ENCODE results near the gene RASEF. TPM values are rescaled to one million over a fixed set of nuclear protein-coding genes. Genes with fewer than 3 reads are reported as not detected.

Gene RASEF
- total RNA-seq, 1 donor from 2014 or later: 0.05 TPM

- no peaks in the 10 kb centered on the region for H3K36me3 ChIP-seq
- no peak for DNase-seq
- peaks cover 26% of the 10 kb centered on the region for H3K27me3 ChIP-seq (ENCODE audit: low read depth)
These were observed 87.8 kb downstream of the RASEF start for GRCh38 chr9:82975176-82975575.

GRCh38 chr9:82972446-82972845 is 90.5 kb downstream of the RASEF start:
- peaks cover 26% of the 10 kb centered on the region for H3K27me3 ChIP-seq (ENCODE audit: low read depth)
- intact Hi-C loops (cut with micrococcal nuclease): no loop called here
- no peaks in the 10 kb centered on the region for H3K36me3 ChIP-seq
- no peak for DNase-seq
- no peak overlapping the region for H3K27ac ChIP-seq (replicated peaks)
- no peak overlapping the region for H3K4me3 ChIP-seq
- H3K4me1 ChIP-seq: no peaks in the 10 kb centered on the region
- no peak for TF ChIP-seq CTCF (IDR thresholded peaks at IDR 0.05; ENCODE audit: borderline replicate concordance)
- H3K9me3 ChIP-seq (replicated peaks): peaks cover 8% of the 10 kb centered on the region

More at GRCh38 chr9:82975176-82975575, 87.8 kb downstream of the RASEF start:
- no peak overlapping the region for H3K4me3 ChIP-seq
- intact Hi-C loops (cut with micrococcal nuclease): no loop called here
- no peak overlapping the region for H3K27ac ChIP-seq (replicated peaks)
- H3K4me1 ChIP-seq: no peaks in the 10 kb centered on the region
- TF ChIP-seq CTCF (IDR thresholded peaks at IDR 0.05; ENCODE audit: borderline replicate concordance): no peak
- peaks cover 8% of the 10 kb centered on the region for H3K9me3 ChIP-seq (replicated peaks)

DNA sequence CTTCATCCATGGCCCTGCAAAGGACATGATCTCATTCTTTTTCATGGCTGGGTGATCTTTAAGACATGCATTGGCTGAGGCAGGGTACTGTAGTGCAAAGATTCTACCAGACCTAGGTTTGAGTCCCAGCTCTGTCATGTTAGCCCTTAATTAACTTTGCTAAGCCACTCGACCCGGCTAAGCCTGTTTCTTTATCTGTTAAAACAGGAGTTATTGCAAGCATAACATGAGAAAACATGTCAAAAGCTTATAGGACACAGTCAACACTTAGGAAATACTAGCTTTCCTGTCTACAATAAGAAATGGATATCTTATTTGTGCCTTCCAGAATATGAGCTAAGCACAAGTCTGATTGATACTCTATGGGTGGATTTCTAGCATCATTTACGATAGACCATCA is 92.6 kb downstream of the RASEF start:
- no peaks in the 10 kb centered on the region for H3K36me3 ChIP-seq
- H3K4me3 ChIP-seq: no peak overlapping the region
- peaks cover 8% of the 10 kb centered on the region for H3K9me3 ChIP-seq (replicated peaks)
- peaks cover 20% of the 10 kb centered on the region for H3K27me3 ChIP-seq (ENCODE audit: low read depth)
- no peak overlapping the region for H3K27ac ChIP-seq (replicated peaks)
- no peak for TF ChIP-seq CTCF (IDR thresholded peaks at IDR 0.05; ENCODE audit: borderline replicate concordance)
- intact Hi-C loops (cut with micrococcal nuclease): no loop called here
- H3K4me1 ChIP-seq: no peaks in the 10 kb centered on the region
- no peak for DNase-seq

DNA sequence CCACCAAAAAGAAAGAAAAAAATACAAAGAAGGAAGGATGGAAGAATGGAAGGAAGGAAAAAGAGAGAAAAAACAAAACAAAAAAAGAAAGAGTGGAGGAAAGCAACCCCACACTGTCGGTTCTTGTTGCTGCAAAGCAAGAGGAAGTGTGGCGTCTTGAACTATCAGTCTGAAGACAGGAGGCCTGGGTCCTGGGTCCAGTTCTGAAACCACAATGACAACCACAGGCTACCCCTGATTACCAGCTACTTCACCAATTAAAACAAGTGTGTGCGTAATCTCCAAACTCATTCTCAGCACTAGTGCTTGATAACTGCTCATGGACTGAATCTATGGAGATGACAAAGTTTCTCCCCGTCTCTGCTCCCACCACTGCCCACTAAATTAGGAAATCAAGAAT is 93.7 kb downstream of the RASEF start:
- no peaks in the 10 kb centered on the region for H3K4me1 ChIP-seq
- H3K9me3 ChIP-seq (replicated peaks): peaks cover 8% of the 10 kb centered on the region
- H3K36me3 ChIP-seq: no peaks in the 10 kb centered on the region
- H3K27me3 ChIP-seq (ENCODE audit: low read depth): peaks cover 18% of the 10 kb centered on the region
- intact Hi-C loops (cut with micrococcal nuclease): no loop called here
- no peak for DNase-seq
- H3K4me3 ChIP-seq: no peak overlapping the region
- TF ChIP-seq CTCF (IDR thresholded peaks at IDR 0.05; ENCODE audit: borderline replicate concordance): no peak
- H3K27ac ChIP-seq (replicated peaks): no peak overlapping the region

- no peak for DNase-seq
- Histone ChIP-seq H3K4me1 (no peaks in the 10 kb centered on the region), H3K27ac (replicated peaks) (no peak overlapping the region), H3K9me3 (replicated peaks) (peaks cover 8% of the 10 kb centered on the region), H3K27me3 (ENCODE audit: low read depth) (peaks cover 15% of the 10 kb centered on the region), H3K36me3 (no peaks in the 10 kb centered on the region), H3K4me3 (no peak overlapping the region)
- intact Hi-C loops (cut with micrococcal nuclease): no loop called here
- TF ChIP-seq CTCF (IDR thresholded peaks at IDR 0.05; ENCODE audit: borderline replicate concordance): no peak
These were observed 94.1 kb downstream of the RASEF start for GRCh38 chr9:82968816-82969215.

GRCh38 chr9:82968388-82968787 is 94.6 kb downstream of the RASEF start:
- H3K27ac ChIP-seq (replicated peaks): no peak overlapping the region
- no peak for DNase-seq
- H3K36me3 ChIP-seq: no peaks in the 10 kb centered on the region
- H3K27me3 ChIP-seq (ENCODE audit: low read depth): peaks cover 15% of the 10 kb centered on the region
- H3K4me3 ChIP-seq: no peak overlapping the region
- no peak for TF ChIP-seq CTCF (IDR thresholded peaks at IDR 0.05; ENCODE audit: borderline replicate concordance)
- no peaks in the 10 kb centered on the region for H3K4me1 ChIP-seq
- intact Hi-C loops (cut with micrococcal nuclease): no loop called here
- peaks cover 8% of the 10 kb centered on the region for H3K9me3 ChIP-seq (replicated peaks)

Data from left ventricle myocardium inferior (tissue), 1 donor.